WTC11 (cell line): ENCODE data around the gene SWI5.

Experiments
- ELF4 ChIP-seq: sonication (generic); formaldehyde crosslinking; IDR thresholded peaks from 2 replicates; pipeline ENCODE4 v1.8.1; 2022; ENCODE audit warnings: low read depth, mild to moderate bottlenecking, moderate library complexity, missing genetic modification reagents
- ETV6 ChIP-seq: sonication (generic); formaldehyde crosslinking; IDR thresholded peaks from 2 replicates; pipeline ENCODE4 v1.8.1; 2022; ENCODE audit warnings: mild to moderate bottlenecking, missing genetic modification reagents
- FOXJ3 ChIP-seq: sonication (generic); formaldehyde crosslinking; IDR thresholded peaks from 2 replicates; pipeline ENCODE4 v1.9.0; 2021; ENCODE audit warnings: missing genetic modification reagents, mild to moderate bottlenecking, borderline replicate concordance
- IRF2 ChIP-seq: sonication (generic); formaldehyde crosslinking; IDR thresholded peaks from 2 replicates; pipeline ENCODE4 v1.8.0; 2022; ENCODE audit warnings: low read depth, missing genetic modification reagents, borderline replicate concordance
- OVOL2 ChIP-seq: fragments of 250-450 bp; sonication (Bioruptor Pico); IDR thresholded peaks from 2 replicates; pipeline ENCODE4 v1.9.0; 2021; ENCODE audit warnings: mild to moderate bottlenecking, borderline replicate concordance
- SP1 ChIP-seq: sonication (generic); formaldehyde crosslinking; conservative IDR thresholded peaks from 2 replicates; pipeline ENCODE4 v1.8.1; 2022; ENCODE audit warnings: missing genetic modification reagents
- TP53 ChIP-seq: sonication (generic); formaldehyde crosslinking; IDR thresholded peaks from 2 replicates; pipeline ENCODE4 v1.8.1; 2023; ENCODE audit warnings: mild to moderate bottlenecking, missing genetic modification reagents
- ZNF671 ChIP-seq: fragments of 250-450 bp; sonication (Bioruptor Pico); IDR thresholded peaks from 2 replicates; pipeline ENCODE4 v1.8.0; 2021; ENCODE audit warnings: mild to moderate bottlenecking
- TF ChIP-seq, protein P1 (sequence below): sonication (generic); formaldehyde crosslinking; IDR thresholded peaks from 2 replicates; pipeline ENCODE4 v1.8.1; 2022; ENCODE audit warnings: low read depth, missing genetic modification reagents, borderline replicate concordance
- TF ChIP-seq, protein P2 (sequence below): fragments of 200-600 bp; IDR thresholded peaks from 2 replicates; pipeline ENCODE4 v1.8.0; 2022; ENCODE audit warnings: antibody characterized with exemption
- TF ChIP-seq, protein P3 (sequence below): sonication (generic); formaldehyde crosslinking; IDR thresholded peaks from 2 replicates; pipeline ENCODE4 v1.8.1; 2022; ENCODE audit warnings: mild to moderate bottlenecking, missing genetic modification reagents, moderate library complexity, borderline replicate concordance

DNA sequence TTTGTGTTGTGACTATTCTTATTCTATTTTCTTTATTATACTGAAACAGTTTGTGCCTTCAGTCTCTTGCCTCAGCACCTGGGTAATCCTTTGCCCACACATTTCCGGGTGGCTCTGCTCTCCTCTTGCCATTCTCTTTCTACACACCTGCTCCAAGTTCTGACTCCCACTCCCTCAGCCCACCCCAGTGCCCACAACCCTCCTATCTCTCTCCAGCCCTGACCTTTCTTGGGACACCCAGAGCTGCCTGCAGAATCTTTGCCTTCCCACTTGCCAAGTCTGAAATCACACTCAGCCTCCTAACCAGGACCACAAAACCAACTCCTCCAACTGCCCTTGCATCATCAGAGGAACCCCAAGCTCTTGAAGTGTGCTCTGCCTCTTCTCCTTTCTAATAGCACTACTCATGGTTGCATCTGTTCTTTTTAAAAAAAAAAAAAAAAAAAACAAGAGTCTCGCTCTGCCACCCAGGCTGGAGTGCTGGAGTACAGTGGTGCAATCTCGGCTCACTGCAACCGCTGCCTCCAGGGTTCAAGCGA lies 4.1 kb downstream of the SWI5 start:
- TF ChIP-seq, protein P1, sequence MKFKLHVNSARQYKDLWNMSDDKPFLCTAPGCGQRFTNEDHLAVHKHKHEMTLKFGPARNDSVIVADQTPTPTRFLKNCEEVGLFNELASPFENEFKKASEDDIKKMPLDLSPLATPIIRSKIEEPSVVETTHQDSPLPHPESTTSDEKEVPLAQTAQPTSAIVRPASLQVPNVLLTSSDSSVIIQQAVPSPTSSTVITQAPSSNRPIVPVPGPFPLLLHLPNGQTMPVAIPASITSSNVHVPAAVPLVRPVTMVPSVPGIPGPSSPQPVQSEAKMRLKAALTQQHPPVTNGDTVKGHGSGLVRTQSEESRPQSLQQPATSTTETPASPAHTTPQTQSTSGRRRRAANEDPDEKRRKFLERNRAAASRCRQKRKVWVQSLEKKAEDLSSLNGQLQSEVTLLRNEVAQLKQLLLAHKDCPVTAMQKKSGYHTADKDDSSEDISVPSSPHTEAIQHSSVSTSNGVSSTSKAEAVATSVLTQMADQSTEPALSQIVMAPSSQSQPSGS (CRISPR knock-in tag) = no peak
- TF ChIP-seq FOXJ3 (CRISPR knock-in tag) = no peak
- TF ChIP-seq, protein P2, sequence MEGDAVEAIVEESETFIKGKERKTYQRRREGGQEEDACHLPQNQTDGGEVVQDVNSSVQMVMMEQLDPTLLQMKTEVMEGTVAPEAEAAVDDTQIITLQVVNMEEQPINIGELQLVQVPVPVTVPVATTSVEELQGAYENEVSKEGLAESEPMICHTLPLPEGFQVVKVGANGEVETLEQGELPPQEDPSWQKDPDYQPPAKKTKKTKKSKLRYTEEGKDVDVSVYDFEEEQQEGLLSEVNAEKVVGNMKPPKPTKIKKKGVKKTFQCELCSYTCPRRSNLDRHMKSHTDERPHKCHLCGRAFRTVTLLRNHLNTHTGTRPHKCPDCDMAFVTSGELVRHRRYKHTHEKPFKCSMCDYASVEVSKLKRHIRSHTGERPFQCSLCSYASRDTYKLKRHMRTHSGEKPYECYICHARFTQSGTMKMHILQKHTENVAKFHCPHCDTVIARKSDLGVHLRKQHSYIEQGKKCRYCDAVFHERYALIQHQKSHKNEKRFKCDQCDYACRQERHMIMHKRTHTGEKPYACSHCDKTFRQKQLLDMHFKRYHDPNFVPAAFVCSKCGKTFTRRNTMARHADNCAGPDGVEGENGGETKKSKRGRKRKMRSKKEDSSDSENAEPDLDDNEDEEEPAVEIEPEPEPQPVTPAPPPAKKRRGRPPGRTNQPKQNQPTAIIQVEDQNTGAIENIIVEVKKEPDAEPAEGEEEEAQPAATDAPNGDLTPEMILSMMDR = no peak
- no peak for TF ChIP-seq SP1 (CRISPR knock-in tag)
- TF ChIP-seq TP53 (CRISPR knock-in tag) = no peak
- TF ChIP-seq OVOL2 (CRISPR knock-in tag) = no peak
- TF ChIP-seq, protein P3, sequence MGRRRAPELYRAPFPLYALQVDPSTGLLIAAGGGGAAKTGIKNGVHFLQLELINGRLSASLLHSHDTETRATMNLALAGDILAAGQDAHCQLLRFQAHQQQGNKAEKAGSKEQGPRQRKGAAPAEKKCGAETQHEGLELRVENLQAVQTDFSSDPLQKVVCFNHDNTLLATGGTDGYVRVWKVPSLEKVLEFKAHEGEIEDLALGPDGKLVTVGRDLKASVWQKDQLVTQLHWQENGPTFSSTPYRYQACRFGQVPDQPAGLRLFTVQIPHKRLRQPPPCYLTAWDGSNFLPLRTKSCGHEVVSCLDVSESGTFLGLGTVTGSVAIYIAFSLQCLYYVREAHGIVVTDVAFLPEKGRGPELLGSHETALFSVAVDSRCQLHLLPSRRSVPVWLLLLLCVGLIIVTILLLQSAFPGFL (CRISPR knock-in tag) = no peak
- TF ChIP-seq ZNF671 (CRISPR knock-in tag) = no peak
- TF ChIP-seq ETV6 (CRISPR knock-in tag) = no peak
- no peak for TF ChIP-seq ELF4
- TF ChIP-seq IRF2 (CRISPR knock-in tag) = no peak
